ENCODE data around the gene ABCD4.
A peak's percentile ranks its signal among the peaks of the same experiment; 100 is the strongest.

ABCD4 gene

DNA sequence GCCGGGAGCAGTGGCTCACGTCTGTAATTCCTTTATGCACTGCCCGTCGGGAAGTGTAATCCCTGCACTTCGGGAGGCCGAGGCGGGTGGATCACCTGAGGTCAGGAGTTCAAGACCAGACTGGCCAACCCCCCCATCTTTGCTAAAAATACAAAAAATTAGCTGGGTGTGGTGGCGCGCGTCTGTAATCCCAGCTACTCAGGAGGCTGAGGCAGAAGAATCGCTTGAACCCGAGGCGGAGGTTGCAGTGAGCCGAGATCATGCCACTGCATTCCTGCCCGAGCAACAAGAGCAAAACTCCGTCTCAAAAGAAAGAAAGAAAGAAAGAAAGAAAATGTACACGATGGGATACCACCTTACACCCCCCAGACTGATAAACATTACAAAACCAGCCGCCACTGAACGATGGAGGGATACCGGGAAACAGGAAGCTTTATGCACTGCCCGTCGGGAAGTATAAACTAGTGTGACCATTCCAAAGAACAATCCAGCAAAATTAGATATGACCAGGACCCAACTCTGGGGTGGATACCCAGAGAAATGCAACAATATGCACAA, 1.1 kb downstream of the ABCD4 start:
- Histone ChIP-seq H3K27me3 (ENCODE audit: insufficient read depth, insufficient read length) (no peaks in the 10 kb centered on the region), H3K4me1 (ENCODE audit: insufficient read depth, insufficient read length) (peaks cover 9% of the 10 kb centered on the region), H3K36me3 (ENCODE audit: insufficient read depth, insufficient read length, low read length) (peaks cover 35% of the 10 kb centered on the region), H3K4me3 (ENCODE audit: insufficient read length, low read depth) (peak overlapping the region; percentile 81), H3K9ac (ENCODE audit: insufficient read length, low read depth) (peak overlapping the region; percentile 87), H3K9me3 (ENCODE audit: insufficient read depth, low read length) (no peaks in the 10 kb centered on the region)
- DNase-seq (ENCODE audit: low read depth, low spot score) = no peak
- TF ChIP-seq SUZ12 (IDR thresholded peaks at IDR 0.05; ENCODE audit: extremely low read depth, insufficient read depth, insufficient read length) (no peak), ZNF274 (IDR thresholded peaks at IDR 0.05; ENCODE audit: low read depth, low read length) (no peak), YY1 (IDR thresholded peaks at IDR 0.05; ENCODE audit: insufficient read depth, insufficient read length) (no peak)

DNA sequence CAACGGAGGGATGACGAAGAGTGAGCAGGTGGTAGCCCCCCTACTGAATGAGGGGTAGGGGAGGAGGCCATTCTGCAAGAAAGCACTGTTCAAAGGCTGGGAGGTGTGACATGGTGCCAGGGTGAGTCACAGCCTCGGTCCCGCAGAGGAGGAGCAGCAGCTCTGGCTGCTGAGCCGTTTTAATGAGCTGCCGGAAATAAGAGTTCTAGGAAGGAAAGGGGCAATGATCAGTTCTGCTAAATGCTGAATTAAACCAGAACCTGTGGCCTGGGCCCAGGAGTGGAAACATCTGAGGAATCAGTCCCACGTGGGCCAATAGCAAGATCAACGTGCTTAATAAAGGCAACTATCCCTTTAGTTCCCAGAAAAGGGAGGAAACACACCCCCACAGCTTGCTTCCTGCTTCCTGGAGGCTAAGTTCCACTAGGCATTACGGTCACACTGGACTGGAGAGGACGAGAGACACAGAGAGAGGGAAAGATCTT, 3.6 kb downstream of the ABCD4 start:
- H3K27me3 ChIP-seq (ENCODE audit: insufficient read depth, insufficient read length) = no peaks in the 10 kb centered on the region
- H3K36me3 ChIP-seq (ENCODE audit: insufficient read depth, insufficient read length, low read length) = peaks cover 58% of the 10 kb centered on the region
- TF ChIP-seq ZNF274 (IDR thresholded peaks at IDR 0.05; ENCODE audit: low read depth, low read length) (no peak), YY1 (IDR thresholded peaks at IDR 0.05; ENCODE audit: insufficient read depth, insufficient read length) (no peak), SUZ12 (IDR thresholded peaks at IDR 0.05; ENCODE audit: extremely low read depth, insufficient read depth, insufficient read length) (no peak)
- H3K4me3 ChIP-seq (ENCODE audit: insufficient read length, low read depth) = no peak overlapping the region
- DNase-seq (ENCODE audit: low read depth, low spot score) = no peak
- peak overlapping the region; percentile 17 for H3K9ac ChIP-seq (ENCODE audit: insufficient read length, low read depth)
- H3K9me3 ChIP-seq (ENCODE audit: insufficient read depth, low read length) = no peaks in the 10 kb centered on the region
- peaks cover 13% of the 10 kb centered on the region for H3K4me1 ChIP-seq (ENCODE audit: insufficient read depth, insufficient read length)

DNA sequence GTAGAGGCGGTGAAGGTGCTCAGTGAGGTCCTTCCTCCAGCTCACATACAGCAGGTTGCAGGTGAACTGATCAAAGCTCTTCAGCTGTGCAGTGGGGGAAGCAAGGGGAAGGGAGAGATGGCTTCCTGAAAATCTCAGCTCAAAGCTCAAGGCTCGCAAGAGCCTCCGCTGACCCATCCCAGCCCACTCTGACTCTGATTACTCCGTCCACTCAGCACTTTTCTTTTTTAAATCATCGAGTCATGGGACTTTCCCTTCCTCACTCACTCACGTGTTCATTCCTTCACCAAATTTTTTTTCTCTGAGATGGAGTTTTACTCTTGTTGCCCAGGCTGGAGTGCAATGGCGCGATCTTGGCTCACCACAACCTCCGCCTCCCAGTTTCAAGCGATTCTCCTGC, 4.7 kb downstream of the ABCD4 start:
- H3K4me1 ChIP-seq (ENCODE audit: insufficient read depth, insufficient read length) = peaks cover 13% of the 10 kb centered on the region

DNA sequence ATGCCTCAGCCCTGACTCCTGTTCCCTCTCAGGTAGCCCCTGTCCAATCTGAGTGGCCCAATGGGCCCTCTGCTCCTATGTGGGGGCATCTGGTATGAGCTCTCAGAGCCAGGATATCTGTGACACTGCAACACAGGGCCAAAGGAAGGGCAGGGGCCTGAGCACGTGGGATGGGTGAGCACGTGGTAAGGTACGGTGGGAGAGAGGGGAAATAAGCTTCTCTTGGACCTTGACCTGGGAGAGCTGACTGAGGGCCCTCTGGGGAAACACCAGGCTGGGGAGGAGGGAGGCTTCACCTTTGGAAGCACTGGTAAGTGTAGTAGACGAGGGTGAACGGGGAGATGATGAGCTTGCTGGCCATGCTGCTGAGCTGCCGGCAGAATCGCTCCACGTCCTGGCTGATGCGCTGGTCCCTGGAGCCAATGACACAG, 6.7 kb downstream of the ABCD4 start:
- peaks cover 86% of the 10 kb centered on the region for H3K36me3 ChIP-seq (ENCODE audit: insufficient read depth, insufficient read length, low read length)
- no peak for DNase-seq (ENCODE audit: low read depth, low spot score)
- H3K4me1 ChIP-seq (ENCODE audit: insufficient read depth, insufficient read length) = peaks cover 11% of the 10 kb centered on the region
- no peak overlapping the region for H3K4me3 ChIP-seq (ENCODE audit: insufficient read length, low read depth)
- TF ChIP-seq SUZ12 (IDR thresholded peaks at IDR 0.05; ENCODE audit: extremely low read depth, insufficient read depth, insufficient read length) (no peak), YY1 (IDR thresholded peaks at IDR 0.05; ENCODE audit: insufficient read depth, insufficient read length) (no peak), ZNF274 (IDR thresholded peaks at IDR 0.05; ENCODE audit: low read depth, low read length) (no peak)
- no peaks in the 10 kb centered on the region for H3K27me3 ChIP-seq (ENCODE audit: insufficient read depth, insufficient read length)
- H3K9me3 ChIP-seq (ENCODE audit: insufficient read depth, low read length) = no peaks in the 10 kb centered on the region
- H3K9ac ChIP-seq (ENCODE audit: insufficient read length, low read depth) = no peak overlapping the region

More for the DNA sequence above, 4.7 kb downstream of the ABCD4 start:
- Histone ChIP-seq H3K9me3 (ENCODE audit: insufficient read depth, low read length) (no peaks in the 10 kb centered on the region), H3K4me3 (ENCODE audit: insufficient read length, low read depth) (no peak overlapping the region), H3K27me3 (ENCODE audit: insufficient read depth, insufficient read length) (no peaks in the 10 kb centered on the region), H3K9ac (ENCODE audit: insufficient read length, low read depth) (no peak overlapping the region), H3K36me3 (ENCODE audit: insufficient read depth, insufficient read length, low read length) (peaks cover 66% of the 10 kb centered on the region)
- DNase-seq (ENCODE audit: low read depth, low spot score) = no peak
- TF ChIP-seq SUZ12 (IDR thresholded peaks at IDR 0.05; ENCODE audit: extremely low read depth, insufficient read depth, insufficient read length) = no peak
- TF ChIP-seq ZNF274 (IDR thresholded peaks at IDR 0.05; ENCODE audit: low read depth, low read length) = no peak
- TF ChIP-seq YY1 (IDR thresholded peaks at IDR 0.05; ENCODE audit: insufficient read depth, insufficient read length) = no peak

DNA sequence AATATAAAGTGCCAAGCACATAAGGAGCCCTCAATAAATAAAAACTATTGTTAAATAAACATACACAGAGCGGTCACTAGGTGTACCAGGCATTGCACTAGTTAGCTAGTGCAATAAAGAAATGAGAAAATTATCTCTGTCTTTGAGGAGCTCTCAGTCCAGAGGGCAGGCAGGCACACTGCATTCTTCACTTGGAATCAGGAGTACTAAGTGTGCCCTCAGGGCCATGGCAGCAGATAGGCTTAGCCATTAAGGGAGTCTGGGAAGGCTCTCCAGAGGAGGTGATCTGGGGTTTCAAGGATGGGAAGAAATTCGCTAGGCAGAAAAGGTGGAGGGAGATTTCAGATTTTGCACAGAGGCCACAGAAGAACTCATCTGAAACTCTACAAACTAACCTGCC, 9.1 kb downstream of the ABCD4 start:
- peaks cover 7% of the 10 kb centered on the region for H3K4me1 ChIP-seq (ENCODE audit: insufficient read depth, insufficient read length)
- no peak for DNase-seq (ENCODE audit: low read depth, low spot score)
- H3K9me3 ChIP-seq (ENCODE audit: insufficient read depth, low read length) = no peaks in the 10 kb centered on the region
- no peaks in the 10 kb centered on the region for H3K27me3 ChIP-seq (ENCODE audit: insufficient read depth, insufficient read length)
- H3K36me3 ChIP-seq (ENCODE audit: insufficient read depth, insufficient read length, low read length) = peaks cover 90% of the 10 kb centered on the region
- TF ChIP-seq ZNF274 (IDR thresholded peaks at IDR 0.05; ENCODE audit: low read depth, low read length) = no peak
- TF ChIP-seq SUZ12 (IDR thresholded peaks at IDR 0.05; ENCODE audit: extremely low read depth, insufficient read depth, insufficient read length) = no peak
- no peak for TF ChIP-seq YY1 (IDR thresholded peaks at IDR 0.05; ENCODE audit: insufficient read depth, insufficient read length)
- H3K9ac ChIP-seq (ENCODE audit: insufficient read length, low read depth) = no peak overlapping the region
- H3K4me3 ChIP-seq (ENCODE audit: insufficient read length, low read depth) = no peak overlapping the region

DNA sequence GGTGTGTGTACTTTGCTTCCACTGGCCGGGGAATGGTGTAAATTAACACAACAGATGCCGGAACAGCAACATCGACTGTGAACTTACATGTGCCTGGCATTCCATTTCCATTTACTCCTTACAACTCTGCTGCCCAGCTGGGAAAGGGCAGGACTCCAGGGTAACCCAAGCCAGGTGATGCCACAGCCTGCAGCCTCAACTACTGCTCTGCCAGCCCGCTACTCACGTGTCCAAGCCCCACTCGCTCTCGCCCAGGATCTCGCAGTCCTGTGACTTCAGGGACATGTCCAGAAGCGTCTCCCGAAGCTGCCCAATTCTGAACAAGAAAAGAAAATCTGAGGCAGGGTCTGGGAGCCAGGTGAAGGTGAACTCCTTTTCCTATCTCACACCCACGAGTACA, 10.7 kb downstream of the ABCD4 start:
- peaks cover 91% of the 10 kb centered on the region for H3K36me3 ChIP-seq (ENCODE audit: insufficient read depth, insufficient read length, low read length)
- no peak for TF ChIP-seq SUZ12 (IDR thresholded peaks at IDR 0.05; ENCODE audit: extremely low read depth, insufficient read depth, insufficient read length)
- no peak for TF ChIP-seq YY1 (IDR thresholded peaks at IDR 0.05; ENCODE audit: insufficient read depth, insufficient read length)
- TF ChIP-seq ZNF274 (IDR thresholded peaks at IDR 0.05; ENCODE audit: low read depth, low read length) = no peak
- H3K9me3 ChIP-seq (ENCODE audit: insufficient read depth, low read length) = no peaks in the 10 kb centered on the region
- H3K27me3 ChIP-seq (ENCODE audit: insufficient read depth, insufficient read length) = no peaks in the 10 kb centered on the region
- peaks cover 7% of the 10 kb centered on the region for H3K4me1 ChIP-seq (ENCODE audit: insufficient read depth, insufficient read length)
- no peak overlapping the region for H3K9ac ChIP-seq (ENCODE audit: insufficient read length, low read depth)
- DNase-seq (ENCODE audit: low read depth, low spot score) = no peak
- no peak overlapping the region for H3K4me3 ChIP-seq (ENCODE audit: insufficient read length, low read depth)

DNA sequence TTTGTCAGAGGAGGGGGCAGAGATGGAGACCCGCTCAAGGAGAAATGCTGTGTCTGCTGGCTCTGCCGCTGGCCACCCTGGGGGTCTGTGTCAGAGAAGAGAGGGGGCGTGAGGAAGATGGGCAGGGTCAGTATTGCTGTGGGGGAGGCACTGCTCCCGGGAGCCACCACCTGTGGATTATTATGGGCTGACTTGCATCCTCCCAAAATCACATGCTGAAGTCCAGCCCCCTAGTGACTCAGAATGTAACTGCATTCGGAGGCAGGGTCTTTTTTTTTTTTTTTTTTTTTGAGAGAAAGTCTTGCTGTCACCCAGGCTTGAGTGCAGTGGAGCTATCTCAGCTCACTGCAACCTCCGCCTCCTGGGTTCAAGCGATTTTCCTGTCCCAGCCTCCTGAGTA, 12.3 kb downstream of the ABCD4 start:
- peaks cover 7% of the 10 kb centered on the region for H3K4me1 ChIP-seq (ENCODE audit: insufficient read depth, insufficient read length)
- DNase-seq (ENCODE audit: low read depth, low spot score) = peak; percentile 18
- H3K27me3 ChIP-seq (ENCODE audit: insufficient read depth, insufficient read length) = no peaks in the 10 kb centered on the region
- H3K9me3 ChIP-seq (ENCODE audit: insufficient read depth, low read length) = no peaks in the 10 kb centered on the region
- TF ChIP-seq YY1 (IDR thresholded peaks at IDR 0.05; ENCODE audit: insufficient read depth, insufficient read length) (no peak), SUZ12 (IDR thresholded peaks at IDR 0.05; ENCODE audit: extremely low read depth, insufficient read depth, insufficient read length) (no peak), ZNF274 (IDR thresholded peaks at IDR 0.05; ENCODE audit: low read depth, low read length) (no peak)
- H3K4me3 ChIP-seq (ENCODE audit: insufficient read length, low read depth) = no peak overlapping the region
- H3K36me3 ChIP-seq (ENCODE audit: insufficient read depth, insufficient read length, low read length) = peaks cover 89% of the 10 kb centered on the region
- H3K9ac ChIP-seq (ENCODE audit: insufficient read length, low read depth) = no peak overlapping the region

Measured in NT2/D1 (cell line).